Hepatocyte (in vitro differentiated cells): ENCODE data around the gene EEF1AKMT3. TPM values are rescaled to one million over a fixed set of nuclear protein-coding genes. Genes with fewer than 3 reads are reported as not detected.

Experiments
- DNase-seq: peaks from one replicate; pipeline ENCODE4 v3.0.0-alpha.2; 2016; ENCODE audit warnings: low spot score
- H2AFZ ChIP-seq: fragments of 200-600 bp; sonication (generic); 2 replicates; pipeline ENCODE4 v1.6.0; 2016; ENCODE audit warnings: antibody characterized with exemption, mild to moderate bottlenecking
- H3K27ac ChIP-seq: fragments of 200-600 bp; sonication (generic); 2 replicates; pipeline ENCODE4 v1.5.1; 2016; ENCODE audit warnings: mild to moderate bottlenecking
- H3K27me3 ChIP-seq: fragments of 200-600 bp; sonication (generic); 2 replicates; pipeline ENCODE4 v1.6.1; 2016
- H3K36me3 ChIP-seq: fragments of 200-600 bp; sonication (generic); replicated peaks from 2 replicates; pipeline ENCODE4 v1.5.1; 2016; ENCODE audit warnings: low read depth; ENCODE audit not compliant: insufficient read depth
- H3K4me1 ChIP-seq: fragments of 200-600 bp; sonication (generic); 2 replicates; pipeline ENCODE4 v1.5.1; 2016; ENCODE audit warnings: mild to moderate bottlenecking, moderate library complexity; ENCODE audit not compliant: insufficient read depth
- H3K4me2 ChIP-seq: fragments of 200-600 bp; sonication (generic); 2 replicates; pipeline ENCODE4 v1.6.0; 2016
- H3K4me3 ChIP-seq: fragments of 200-600 bp; sonication (generic); 2 replicates; pipeline ENCODE4 v1.5.1; 2016; ENCODE audit warnings: mild to moderate bottlenecking
- H3K79me2 ChIP-seq: fragments of 200-600 bp; sonication (generic); 2 replicates; pipeline ENCODE4 v1.6.0; 2017; ENCODE audit warnings: mild to moderate bottlenecking
- H3K9me2 ChIP-seq: fragments of 200-600 bp; sonication (generic); replicated peaks from 2 replicates; pipeline ENCODE4 v1.6.0; 2017; ENCODE audit warnings: mild to moderate bottlenecking; ENCODE audit not compliant: insufficient read depth
- H3K9me3 ChIP-seq: fragments of 200-600 bp; sonication (generic); 2 replicates; pipeline ENCODE4 v1.5.1; 2016; ENCODE audit warnings: low read depth, mild to moderate bottlenecking
- H4K20me1 ChIP-seq: fragments of 200-600 bp; sonication (generic); 2 replicates; pipeline ENCODE4 v1.6.0; 2016; ENCODE audit warnings: mild to moderate bottlenecking; ENCODE audit not compliant: insufficient read depth, poor library complexity, severe bottlenecking
- CTCF ChIP-seq: fragments of 200-600 bp; sonication (generic); IDR thresholded peaks from 2 replicates; pipeline ENCODE4 v1.5.1; 2016; ENCODE audit warnings: antibody characterized with exemption, mild to moderate bottlenecking; ENCODE audit not compliant: poor library complexity
- EZH2 ChIP-seq: fragments of 200-600 bp; sonication (generic); IDR thresholded peaks from 2 replicates; pipeline ENCODE4 v1.6.1; 2016; ENCODE audit warnings: antibody characterized with exemption, mild to moderate bottlenecking, borderline replicate concordance
- EZH2phosphoT487 ChIP-seq: fragments of 200-600 bp; sonication (generic); IDR thresholded peaks from one replicate; pipeline ENCODE4 v1.6.1; 2018; ENCODE audit warnings: antibody characterized with exemption, mild to moderate bottlenecking, low read depth, moderate library complexity; ENCODE audit not compliant: unreplicated experiment, severe bottlenecking
- WGBS: methylation state at CpG from one replicate; pipeline ENCODE4 v1.1.6; 2016; ENCODE audit warnings: low lambda C conversion rate; ENCODE audit errors: missing lambda C conversion rate; 5-methylcytosine and 5-hydroxymethylcytosine counted together
- polyA plus RNA-seq: library from polyadenylated mRNA; unstranded; fragments of >200 nt; fragmentation: Nextera tagmentation; extraction: Ambion mirVana; gene quantifications from 2 replicates; pipeline ENCODE4 v1.2.1, GENCODE V29; 2016
- total RNA-seq: library from RNA; depleted of rRNA; stranded (reverse); fragments of >200 nt; gene quantifications from 2 replicates; pipeline ENCODE4 v1.2.3, GENCODE V29; 2014

Gene EEF1AKMT3
- total and polyA plus RNA-seq, 2 experiments from 2014 or later: 4.5 to 7.6 TPM

GRCh38 chr12:57757771-57758170 is 14.6 kb upstream of the EEF1AKMT3 start:
- Histone ChIP-seq H2AFZ (no peak overlapping the region), H3K4me3 (no peak overlapping the region), H3K79me2 (peaks cover 8% of the 10 kb centered on the region), H3K27me3 (peaks cover 1% of the 10 kb centered on the region), H3K9me3 (no peaks in the 10 kb centered on the region), H3K27ac (no peak overlapping the region), H3K36me3 (no peaks in the 10 kb centered on the region), H4K20me1 (peaks cover 9% of the 10 kb centered on the region), H3K9me2 (no peaks in the 10 kb centered on the region), H3K4me2 (no peak overlapping the region), H3K4me1 (peaks cover 14% of the 10 kb centered on the region)
- TF ChIP-seq CTCF: no peak
- DNase-seq: no peak
- 97% methylated on average over 4 of the region's 4 CpGs for WGBS

- Histone ChIP-seq H4K20me1 (peaks cover 9% of the 10 kb centered on the region), H3K4me1 (peaks cover 4% of the 10 kb centered on the region), H3K79me2 (peaks cover 8% of the 10 kb centered on the region), H3K4me3 (no peak overlapping the region), H3K9me2 (no peaks in the 10 kb centered on the region), H3K9me3 (no peaks in the 10 kb centered on the region), H3K4me2 (no peak overlapping the region), H3K27me3 (peaks cover 11% of the 10 kb centered on the region), H3K36me3 (no peaks in the 10 kb centered on the region), H3K27ac (no peak overlapping the region), H2AFZ (no peak overlapping the region)
- TF ChIP-seq CTCF (no peak), EZH2 (no peak), EZH2phosphoT487 (no peak)
- WGBS: 92% methylated on average over 25 of the region's 25 CpGs
- no peak for DNase-seq
Measured at GRCh38 chr12:57758552-57759359, 13.7 kb upstream of the EEF1AKMT3 start.

- TF ChIP-seq EZH2 (no peak), CTCF (peak; percentile 46)
- WGBS: 37% methylated on average over 3 of the region's 3 CpGs
Measured at GRCh38 chr12:57759360-57759980, 12.9 kb upstream of the EEF1AKMT3 start.

More at GRCh38 chr12:57759360-57759980, 12.9 kb upstream of the EEF1AKMT3 start:
- H3K4me2 ChIP-seq: no peak overlapping the region
- no peak overlapping the region for H2AFZ ChIP-seq
- DNase-seq: peak; percentile 56
- H3K27ac ChIP-seq: no peak overlapping the region
- H3K9me2 ChIP-seq: no peaks in the 10 kb centered on the region
- no peaks in the 10 kb centered on the region for H3K9me3 ChIP-seq
- no peaks in the 10 kb centered on the region for H3K36me3 ChIP-seq
- H3K79me2 ChIP-seq: peaks cover 8% of the 10 kb centered on the region
- H4K20me1 ChIP-seq: peaks cover 9% of the 10 kb centered on the region
- peaks cover 18% of the 10 kb centered on the region for H3K27me3 ChIP-seq
- peaks cover under 1% of the 10 kb centered on the region for H3K4me1 ChIP-seq
- H3K4me3 ChIP-seq: no peak overlapping the region
